Ishikawa (cell line): ENCODE measurements around the gene ATP9B.

ENCODE experiments used
- CEBPB ChIP-seq: IDR thresholded peaks from 2 replicates; pipeline ENCODE4 v1.6.1; 2012
- CREB1 ChIP-seq: IDR thresholded peaks from 2 replicates; pipeline ENCODE4 v1.6.1; 2012; ENCODE audit warnings: low read depth
- EGR1 ChIP-seq: IDR thresholded peaks from 2 replicates; pipeline ENCODE4 v1.6.1; 2012
- EP300 ChIP-seq: IDR thresholded peaks from 2 replicates; pipeline ENCODE4 v1.6.1; 2012; ENCODE audit warnings: borderline replicate concordance
- FOXM1 ChIP-seq: IDR thresholded peaks from 2 replicates; pipeline ENCODE4 v1.6.1; 2012; ENCODE audit warnings: low read depth, borderline replicate concordance
- MAX ChIP-seq: IDR thresholded peaks from 2 replicates; pipeline ENCODE4 v1.6.1; 2012
- NFIC ChIP-seq: IDR thresholded peaks from 2 replicates; pipeline ENCODE4 v1.6.1; 2012
- RAD21 ChIP-seq: IDR thresholded peaks from 2 replicates; pipeline ENCODE4 v1.6.1; 2012; ENCODE audit warnings: low read depth
- REST ChIP-seq: IDR thresholded peaks from 2 replicates; pipeline ENCODE4 v1.6.1; 2012; ENCODE audit warnings: low read depth, mild to moderate bottlenecking
- TAF1 ChIP-seq: IDR thresholded peaks from 2 replicates; pipeline ENCODE4 v1.6.1; 2012; ENCODE audit warnings: low read depth, mild to moderate bottlenecking
- TCF12 ChIP-seq: IDR thresholded peaks from 2 replicates; pipeline ENCODE4 v1.6.1; 2012; ENCODE audit warnings: low read depth
- TEAD4 ChIP-seq: IDR thresholded peaks from 2 replicates; pipeline ENCODE4 v1.6.1; 2012
- USF1 ChIP-seq: IDR thresholded peaks from 2 replicates; pipeline ENCODE4 v1.6.1; 2012
- YY1 ChIP-seq: IDR thresholded peaks from 2 replicates; pipeline ENCODE4 v1.6.1; 2012; ENCODE audit warnings: low read depth
- ZBTB7A ChIP-seq: IDR thresholded peaks from 2 replicates; pipeline ENCODE4 v1.6.1; 2012; ENCODE audit warnings: low read depth

ATP9B gene

GRCh38 chr18:79169958-79170555 lies 100.9 kb downstream of the ATP9B start:
- TF ChIP-seq CREB1 (no peak), USF1 (no peak), EGR1 (no peak), ZBTB7A (no peak), TCF12 (no peak), TEAD4 (no peak), REST (no peak), MAX (no peak), CEBPB (no peak), FOXM1 (no peak), YY1 (no peak), NFIC (no peak), EP300 (no peak), RAD21 (no peak), TAF1 (no peak)

DNA sequence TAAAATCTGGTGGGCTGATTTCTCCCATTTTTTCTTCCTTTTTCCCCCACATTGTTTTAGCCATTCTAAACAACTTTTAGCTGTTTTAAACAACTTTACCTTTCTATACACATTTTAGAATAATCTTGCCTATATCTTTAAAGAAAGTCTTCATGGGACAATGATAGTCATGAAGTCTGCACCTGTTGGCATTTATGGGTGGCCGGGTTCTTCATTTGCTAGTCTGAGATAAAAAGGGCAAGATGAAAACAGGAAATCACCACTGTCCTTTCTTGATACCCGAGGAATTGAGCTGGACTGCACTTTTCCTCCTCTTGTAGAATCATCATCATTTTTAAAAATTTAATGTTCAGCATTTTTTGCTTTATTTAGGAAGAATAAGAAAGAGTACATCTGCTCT lies 104.5 kb downstream of the ATP9B start:
- TF ChIP-seq REST (no peak), EGR1 (no peak), USF1 (no peak), TEAD4 (no peak), RAD21 (no peak), TCF12 (no peak), TAF1 (no peak), CEBPB (no peak), ZBTB7A (no peak), YY1 (no peak), MAX (no peak), FOXM1 (no peak)

DNA sequence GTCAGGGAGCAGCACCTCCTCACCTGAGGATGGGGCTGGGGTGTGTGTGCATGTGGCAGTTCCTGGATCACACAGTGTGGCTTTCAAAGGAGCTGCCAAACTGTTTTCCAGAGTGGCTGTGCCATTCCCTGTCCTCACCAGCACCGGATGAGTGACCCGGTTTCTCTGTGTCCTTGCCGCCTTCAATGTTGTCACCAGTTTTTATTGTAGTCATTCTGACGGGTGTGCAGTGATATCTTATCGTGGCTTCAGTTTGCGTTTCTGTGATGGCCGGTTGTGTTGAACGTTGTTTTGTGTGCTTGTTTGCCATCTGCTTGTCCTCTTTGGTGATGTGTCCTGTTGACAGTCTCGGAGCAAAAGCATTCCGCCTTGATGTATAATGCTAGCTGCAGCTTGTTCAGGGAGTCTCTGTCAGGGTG lies 108.9 kb downstream of the ATP9B start:
- TF ChIP-seq CEBPB (no peak), REST (no peak), EP300 (no peak), FOXM1 (no peak), YY1 (no peak), NFIC (no peak), USF1 (no peak), EGR1 (no peak)

DNA sequence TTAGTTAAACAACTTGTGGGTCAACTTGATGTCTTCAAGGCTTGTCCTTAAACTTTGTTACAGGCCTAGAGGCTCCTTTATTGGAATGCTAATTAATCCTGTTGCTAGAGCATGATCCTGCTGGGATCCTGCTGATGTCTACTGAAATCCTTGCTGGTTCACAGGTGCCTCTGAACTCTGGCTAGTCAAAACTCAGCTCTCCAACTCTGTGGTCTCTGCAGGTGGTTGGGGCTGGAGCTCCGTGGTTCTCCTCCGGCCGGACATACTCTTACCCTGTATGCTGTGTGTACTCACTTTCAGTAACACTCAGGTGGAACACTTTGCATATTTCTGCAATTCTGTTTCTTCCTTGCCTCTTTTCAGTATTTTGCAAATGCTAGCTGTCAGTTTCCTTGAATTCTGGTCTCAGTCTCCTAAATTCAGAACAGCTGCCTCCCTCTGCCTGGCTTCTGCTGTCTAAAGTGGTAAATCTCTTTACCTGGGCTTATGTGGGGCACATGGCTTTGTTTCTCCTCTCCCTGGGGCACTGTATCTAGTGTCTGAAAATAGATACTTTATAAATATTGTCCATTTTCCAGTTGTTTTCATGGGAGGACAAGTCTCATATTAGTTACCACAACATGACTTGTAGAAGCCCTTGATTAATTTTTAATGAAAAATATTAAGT lies 113.0 kb downstream of the ATP9B start:
- TF ChIP-seq REST (no peak), FOXM1 (no peak), USF1 (no peak), YY1 (no peak), EP300 (no peak), EGR1 (no peak), RAD21 (no peak), CREB1 (no peak), CEBPB (no peak), ZBTB7A (no peak)
